ENCODE measurements around the gene SWSAP1.
A peak's percentile ranks its signal among the peaks of the same experiment; 100 is the strongest.

Gene SWSAP1

GRCh38 chr19:11418549-11419506 lies 44.4 kb downstream of the SWSAP1 start, which contains the start of gene RGL3:
Gene RGL3 (minus strand): TSS chr19:11419314. CDS start chr19:11419278, 36 bp downstream.
- TF ChIP-seq CTCF (IDR thresholded peaks at IDR 0.05; ENCODE audit: low read depth, low read length, missing control alignments): no peak
- no peak within 1 kb of the TSS for H3K4me3 ChIP-seq (ENCODE audit: low read depth, low read length)
- DNase-seq (ENCODE audit: low read depth): no peak

GRCh38 chr19:11420429-11421370 lies 46.2 kb downstream of the SWSAP1 start:
- no peak for DNase-seq (ENCODE audit: low read depth)
- peak overlapping the region; percentile 24; the same call in 1 of the 2 replicates for H3K4me3 ChIP-seq (ENCODE audit: low read depth, low read length)

GRCh38 chr19:11421371-11422098 lies 47.1 kb downstream of the SWSAP1 start:
- peak overlapping the region; percentile 24 for H3K4me3 ChIP-seq (ENCODE audit: low read depth, low read length)
- no peak for TF ChIP-seq CTCF (IDR thresholded peaks at IDR 0.05; ENCODE audit: low read depth, low read length, missing control alignments)
- no peak for DNase-seq (ENCODE audit: low read depth)

More at GRCh38 chr19:11420429-11421370, 46.2 kb downstream of the SWSAP1 start:
- no peak for TF ChIP-seq CTCF (IDR thresholded peaks at IDR 0.05; ENCODE audit: low read depth, low read length, missing control alignments)

- TF ChIP-seq CTCF (IDR thresholded peaks at IDR 0.05; ENCODE audit: low read depth, low read length, missing control alignments): no peak
- peak; percentile 50 for DNase-seq (ENCODE audit: low read depth)
Observed at GRCh38 chr19:11422163-11423065, 47.9 kb downstream of the SWSAP1 start.

GRCh38 chr19:11423164-11423790 lies 48.8 kb downstream of the SWSAP1 start:
- DNase-seq (ENCODE audit: low read depth): no peak
- no peak overlapping the region for H3K4me3 ChIP-seq (ENCODE audit: low read depth, low read length)
- TF ChIP-seq CTCF (IDR thresholded peaks at IDR 0.05; ENCODE audit: low read depth, low read length, missing control alignments): no peak

More at GRCh38 chr19:11422163-11423065, 47.9 kb downstream of the SWSAP1 start:
- peak overlapping the region; percentile 41 for H3K4me3 ChIP-seq (ENCODE audit: low read depth, low read length)
